HG02571 (cell line): ENCODE measurements around the gene IL13.

ENCODE experiments used
- ATAC-seq: cut with Tn5 transposase; IDR thresholded peaks from one replicate; pipeline ENCODE4 v1.9.1; 2021; ENCODE audit warnings: mild to moderate bottlenecking, moderate library complexity; ENCODE audit not compliant: unreplicated experiment

The IL13 gene

GRCh38 chr5:132655821-132656773 is 1.9 kb upstream of the IL13 start:
- no peak for ATAC-seq

GRCh38 chr5:132656774-132657355 is 1.1 kb upstream of the IL13 start:
- ATAC-seq, result no peak

- no peak for ATAC-seq
Measured at GRCh38 chr5:132658381-132659302, 669 bp downstream of the IL13 start.

GRCh38 chr5:132659598-132660493 is 1.9 kb downstream of the IL13 start:
- no peak for ATAC-seq

- no peak for ATAC-seq
Measured at GRCh38 chr5:132661231-132662003, 3.4 kb downstream of the IL13 start.

- no peak for ATAC-seq
Measured at GRCh38 chr5:132662004-132662401, 4.0 kb downstream of the IL13 start.

- ATAC-seq, result peak; percentile 47
Measured at GRCh38 chr5:132662925-132663770, 5.2 kb downstream of the IL13 start.

- ATAC-seq, result peak; percentile 59
Measured at GRCh38 chr5:132663771-132664695, 6.1 kb downstream of the IL13 start.

- no peak for ATAC-seq
Measured at GRCh38 chr5:132664696-132665209, 6.8 kb downstream of the IL13 start.

GRCh38 chr5:132665574-132666080 is 7.7 kb downstream of the IL13 start:
- no peak for ATAC-seq

GRCh38 chr5:132666310-132667123 is 8.5 kb downstream of the IL13 start:
- ATAC-seq, result no peak

GRCh38 chr5:132667309-132667708 is 9.3 kb downstream of the IL13 start:
- no peak for ATAC-seq

- no peak for ATAC-seq
Measured at GRCh38 chr5:132667761-132668705, 10.1 kb downstream of the IL13 start.

- no peak for ATAC-seq
Measured at GRCh38 chr5:132668706-132669454, 10.9 kb downstream of the IL13 start.
